ENCODE results near the gene CCDC148.

Gene CCDC148

DNA sequence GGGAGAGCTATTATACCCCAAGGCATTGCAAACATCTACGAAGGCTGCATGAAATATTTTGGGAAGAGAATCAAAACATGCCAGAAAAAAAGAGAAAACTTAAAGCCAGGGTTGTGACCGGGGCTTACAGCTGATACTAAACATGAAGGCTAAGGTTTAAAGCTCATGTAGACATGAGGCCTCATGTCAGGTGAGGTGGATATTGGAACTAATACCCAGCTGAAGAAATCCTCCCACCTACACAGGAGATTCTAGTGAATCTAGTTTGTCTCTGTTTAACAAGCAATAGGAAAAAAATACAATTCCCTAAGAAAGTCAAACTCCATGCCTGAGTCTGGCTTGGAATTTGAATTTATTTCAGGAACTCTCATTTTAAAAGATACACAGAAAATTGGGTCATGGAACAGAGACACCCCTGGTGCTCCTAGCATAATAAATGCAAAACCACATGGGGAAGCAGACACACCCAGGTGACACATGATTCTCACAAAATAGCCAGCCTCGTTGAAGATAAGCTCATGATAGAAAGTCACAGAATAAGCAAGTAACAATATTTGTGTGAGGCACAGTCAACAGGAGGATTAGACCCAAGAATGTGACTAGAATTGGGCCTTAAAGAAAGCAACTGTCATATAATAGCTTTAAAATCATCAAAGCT is 312.7 kb downstream of the CCDC148 start:
- TF ChIP-seq EZH2 (IDR thresholded peaks at IDR 0.05; ENCODE audit: borderline replicate concordance, low read length): no peak
- TF ChIP-seq, protein P1, sequence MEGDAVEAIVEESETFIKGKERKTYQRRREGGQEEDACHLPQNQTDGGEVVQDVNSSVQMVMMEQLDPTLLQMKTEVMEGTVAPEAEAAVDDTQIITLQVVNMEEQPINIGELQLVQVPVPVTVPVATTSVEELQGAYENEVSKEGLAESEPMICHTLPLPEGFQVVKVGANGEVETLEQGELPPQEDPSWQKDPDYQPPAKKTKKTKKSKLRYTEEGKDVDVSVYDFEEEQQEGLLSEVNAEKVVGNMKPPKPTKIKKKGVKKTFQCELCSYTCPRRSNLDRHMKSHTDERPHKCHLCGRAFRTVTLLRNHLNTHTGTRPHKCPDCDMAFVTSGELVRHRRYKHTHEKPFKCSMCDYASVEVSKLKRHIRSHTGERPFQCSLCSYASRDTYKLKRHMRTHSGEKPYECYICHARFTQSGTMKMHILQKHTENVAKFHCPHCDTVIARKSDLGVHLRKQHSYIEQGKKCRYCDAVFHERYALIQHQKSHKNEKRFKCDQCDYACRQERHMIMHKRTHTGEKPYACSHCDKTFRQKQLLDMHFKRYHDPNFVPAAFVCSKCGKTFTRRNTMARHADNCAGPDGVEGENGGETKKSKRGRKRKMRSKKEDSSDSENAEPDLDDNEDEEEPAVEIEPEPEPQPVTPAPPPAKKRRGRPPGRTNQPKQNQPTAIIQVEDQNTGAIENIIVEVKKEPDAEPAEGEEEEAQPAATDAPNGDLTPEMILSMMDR (IDR thresholded peaks at IDR 0.05; ENCODE audit: low read length): no peak
- H3K27me3 ChIP-seq (ENCODE audit: insufficient read depth, low read length): no peaks in the 10 kb centered on the region
- H3K79me2 ChIP-seq (ENCODE audit: insufficient read depth, low read length): no peaks in the 10 kb centered on the region
- no peaks in the 10 kb centered on the region for H3F3A ChIP-seq (ENCODE audit: insufficient read depth, low read length)
- H3K27ac ChIP-seq (ENCODE audit: low read depth, low read length, poor library complexity, severe bottlenecking): no peak overlapping the region
- no peaks in the 10 kb centered on the region for H4K20me1 ChIP-seq (ENCODE audit: insufficient read depth, low read length)
- no peaks in the 10 kb centered on the region for H3K9me2 ChIP-seq (ENCODE audit: low read depth, low read length)
- no peak overlapping the region for H3K4me3 ChIP-seq (ENCODE audit: low read depth, low read length, poor library complexity, severe bottlenecking)
- H3K36me3 ChIP-seq (ENCODE audit: insufficient read depth, low read length): no peaks in the 10 kb centered on the region
- H3K9ac ChIP-seq (ENCODE audit: low read length): no peak overlapping the region
- H3K4me2 ChIP-seq (ENCODE audit: low read length): no peak overlapping the region
- H3K4me1 ChIP-seq (ENCODE audit: insufficient read depth, low read length, severe bottlenecking): no peaks in the 10 kb centered on the region
- H3K9me3 ChIP-seq (ENCODE audit: low read length): no peaks in the 10 kb centered on the region
- no peak overlapping the region for H2AFZ ChIP-seq (ENCODE audit: low read length)

GRCh38 chr2:158142568-158143332 is 313.8 kb downstream of the CCDC148 start:
- Histone ChIP-seq H3K4me3 (ENCODE audit: low read depth, low read length, poor library complexity, severe bottlenecking) (no peak overlapping the region), H3K4me2 (ENCODE audit: low read length) (no peak overlapping the region), H3K9ac (ENCODE audit: low read length) (no peak overlapping the region), H3K27me3 (ENCODE audit: insufficient read depth, low read length) (no peaks in the 10 kb centered on the region), H3K36me3 (ENCODE audit: insufficient read depth, low read length) (no peaks in the 10 kb centered on the region), H3K27ac (ENCODE audit: low read depth, low read length, poor library complexity, severe bottlenecking) (no peak overlapping the region), H4K20me1 (ENCODE audit: insufficient read depth, low read length) (no peaks in the 10 kb centered on the region), H3K9me2 (ENCODE audit: low read depth, low read length) (no peaks in the 10 kb centered on the region), H2AFZ (ENCODE audit: low read length) (no peak overlapping the region), H3K79me2 (ENCODE audit: insufficient read depth, low read length) (no peaks in the 10 kb centered on the region), H3F3A (ENCODE audit: insufficient read depth, low read length) (no peaks in the 10 kb centered on the region), H3K9me3 (ENCODE audit: low read length) (no peaks in the 10 kb centered on the region), H3K4me1 (ENCODE audit: insufficient read depth, low read length, severe bottlenecking) (no peaks in the 10 kb centered on the region)
- TF ChIP-seq, protein P1 (IDR thresholded peaks at IDR 0.05; ENCODE audit: low read length): no peak
- TF ChIP-seq EZH2 (IDR thresholded peaks at IDR 0.05; ENCODE audit: borderline replicate concordance, low read length): no peak

GRCh38 chr2:158142165-158142564 is 314.4 kb downstream of the CCDC148 start:
- Histone ChIP-seq H3K4me3 (ENCODE audit: low read depth, low read length, poor library complexity, severe bottlenecking) (no peak overlapping the region), H3K9ac (ENCODE audit: low read length) (no peak overlapping the region), H3K9me3 (ENCODE audit: low read length) (no peaks in the 10 kb centered on the region), H3K4me2 (ENCODE audit: low read length) (no peak overlapping the region), H4K20me1 (ENCODE audit: insufficient read depth, low read length) (no peaks in the 10 kb centered on the region), H3K79me2 (ENCODE audit: insufficient read depth, low read length) (no peaks in the 10 kb centered on the region), H3K9me2 (ENCODE audit: low read depth, low read length) (no peaks in the 10 kb centered on the region), H3K36me3 (ENCODE audit: insufficient read depth, low read length) (no peaks in the 10 kb centered on the region), H3K4me1 (ENCODE audit: insufficient read depth, low read length, severe bottlenecking) (no peaks in the 10 kb centered on the region), H2AFZ (ENCODE audit: low read length) (no peak overlapping the region), H3F3A (ENCODE audit: insufficient read depth, low read length) (no peaks in the 10 kb centered on the region), H3K27me3 (ENCODE audit: insufficient read depth, low read length) (no peaks in the 10 kb centered on the region), H3K27ac (ENCODE audit: low read depth, low read length, poor library complexity, severe bottlenecking) (no peak overlapping the region)
- no peak for TF ChIP-seq EZH2 (IDR thresholded peaks at IDR 0.05; ENCODE audit: borderline replicate concordance, low read length)
- TF ChIP-seq, protein P1 (IDR thresholded peaks at IDR 0.05; ENCODE audit: low read length): no peak
